ENCODE results near the gene OR2H1. TPM values are rescaled to one million over a fixed set of nuclear protein-coding genes. Genes with fewer than 3 reads are reported as not detected.

OR2H1 gene
- total and polyA plus RNA-seq, 9 of the 15 experiments (the other 6 are each of a cell fraction or from before 2014, with no cell fraction given): not detected

- TF ChIP-seq ELF4 (CRISPR knock-in tag; IDR thresholded peaks at IDR 0.05) (0 out of 2 replicates have a peak, but pooled peaks have one; percentile 41), CXXC5 (CRISPR knock-in tag; IDR thresholded peaks at IDR 0.05) (peak; percentile 43; the same call in 1 of the 2 replicates), TEAD1 (CRISPR knock-in tag; IDR thresholded peaks at IDR 0.05) (peak in 1 of 2 experiments; percentile 65; a peak in 1 of 4 replicates), DPF2 (IDR thresholded peaks at IDR 0.05) (no peak), JUND (IDR thresholded peaks at IDR 0.05; ENCODE audit: borderline replicate concordance, low read depth, low read length) (peak; percentile 90), JUND (tag; IDR thresholded peaks at IDR 0.05; ENCODE audit: borderline replicate concordance, low read depth, low read length) (peak; percentile 90; the same call in 2 of the 3 replicates), TCF7 (IDR thresholded peaks at IDR 0.05; ENCODE audit: borderline replicate concordance) (no peak), KLF6 (CRISPR knock-in tag; IDR thresholded peaks at IDR 0.05; ENCODE audit: borderline replicate concordance) (peak; percentile 16; the same call in 1 of the 2 replicates), GMEB1 (CRISPR knock-in tag; IDR thresholded peaks at IDR 0.05) (peak; percentile 42; the same call in 1 of the 2 replicates), ZNF584 (CRISPR knock-in tag; IDR thresholded peaks at IDR 0.05; ENCODE audit: low read depth) (0 out of 2 replicates have a peak, but pooled peaks have one; percentile 30), ARID1B (IDR thresholded peaks at IDR 0.05) (peak; percentile 56; the same call in 1 of the 2 replicates), ERF (CRISPR knock-in tag; IDR thresholded peaks at IDR 0.05) (no peak; the same call in 1 of the 2 replicates), CBFA2T3 (IDR thresholded peaks at IDR 0.05) (peak; percentile 20; the same call in 1 of the 2 replicates), ESRRB (CRISPR knock-in tag; IDR thresholded peaks at IDR 0.05; ENCODE audit: borderline replicate concordance) (no peak), ZNF239 (CRISPR knock-in tag; IDR thresholded peaks at IDR 0.05) (0 out of 2 replicates have a peak, but pooled peaks have one; percentile 27), RCOR1 (IDR thresholded peaks at IDR 0.05; ENCODE audit: borderline replicate concordance in 1 of 2, low read depth in 2 of 2, low read length in 2 of 2) (peak in 1 of 2 experiments; percentile 60; a peak in 1 of 4 replicates), ZNF583 (CRISPR knock-in tag; IDR thresholded peaks at IDR 0.05) (0 out of 2 replicates have a peak, but pooled peaks have one; percentile 18), JUN (IDR thresholded peaks at IDR 0.05; ENCODE audit: borderline replicate concordance, low read depth, low read length) (peak; percentile 62), JUN (CRISPR knock-in tag; IDR thresholded peaks at IDR 0.05; ENCODE audit: borderline replicate concordance) (no peak), FOSL1 (tag; conservative IDR thresholded peaks at IDR 0.05) (peak; percentile 93), SMARCE1 (IDR thresholded peaks at IDR 0.05) (peak; percentile 68; the same call in 1 of the 2 replicates), ATF7 (IDR thresholded peaks at IDR 0.05) (no peak), DEAF1 (CRISPR knock-in tag; IDR thresholded peaks at IDR 0.05) (0 out of 2 replicates have a peak, but pooled peaks have one; percentile 9), ZEB2 (IDR thresholded peaks at IDR 0.05) (0 out of 2 replicates have a peak, but pooled peaks have one; percentile 37), DDX20 (tag; IDR thresholded peaks at IDR 0.05; ENCODE audit: low read depth) (no peak), HEY1 (CRISPR knock-in tag; IDR thresholded peaks at IDR 0.05; ENCODE audit: borderline replicate concordance) (0 out of 2 replicates have a peak, but pooled peaks have one; percentile 67), NFE2 (IDR thresholded peaks at IDR 0.05; ENCODE audit: low read depth) (peak; percentile 79), TEAD4 (IDR thresholded peaks at IDR 0.05; ENCODE audit: low read length) (peak; percentile 56; the same call in 1 of the 2 replicates), TEAD4 (CRISPR knock-in tag; IDR thresholded peaks at IDR 0.05; ENCODE audit: borderline replicate concordance) (no peak), OTX1 (CRISPR knock-in tag; IDR thresholded peaks at IDR 0.05) (peak; percentile 39; the same call in 1 of the 2 replicates)
These were observed 34.6 kb downstream of the OR2H1 start (continued) for GRCh38 chr6:29491574-29491973.
